ENCODE measurements around the gene FBXO21. TPM values are rescaled to one million over a fixed set of nuclear protein-coding genes. Genes with fewer than 3 reads are reported as not detected.
"Not testable (repeated sequence)": the region's sequence is repeated elsewhere in the genome, so short reads cannot be mapped to it uniquely, and the experiment has no call there.

Gene FBXO21
- total RNA-seq, 1 donor from 2014 or later: 95.0 TPM

GRCh38 chr12:117202556-117202955 is 12.3 kb upstream of the FBXO21 start:
- DNase-seq (ENCODE audit: low read depth in 2 of 2): no peak

GRCh38 chr12:117202033-117202432 is 11.8 kb upstream of the FBXO21 start:
- no peak for DNase-seq (ENCODE audit: low read depth in 2 of 2)

GRCh38 chr12:117199956-117200744 is 9.9 kb upstream of the FBXO21 start:
- not testable (repeated sequence) for DNase-seq (ENCODE audit: low read depth in 2 of 2)

- not testable (repeated sequence) for DNase-seq (ENCODE audit: low read depth in 2 of 2)
Observed at GRCh38 chr12:117196334-117196733, 6.1 kb upstream of the FBXO21 start.

GRCh38 chr12:117195027-117195426 is 4.8 kb upstream of the FBXO21 start:
- DNase-seq (ENCODE audit: low read depth in 2 of 2): not testable (repeated sequence)

GRCh38 chr12:117193903-117194302 is 3.6 kb upstream of the FBXO21 start:
- DNase-seq (ENCODE audit: low read depth in 2 of 2): no peak

GRCh38 chr12:117192581-117192980 is 2.3 kb upstream of the FBXO21 start:
- DNase-seq (ENCODE audit: low read depth in 2 of 2): not testable (repeated sequence)

GRCh38 chr12:117192057-117192456 is 1.8 kb upstream of the FBXO21 start:
- no peak for DNase-seq (ENCODE audit: low read depth in 2 of 2)

GRCh38 chr12:117189725-117190209 is 503 bp downstream of the FBXO21 start:
- peak in 1 of 2 donors; percentile 40 for DNase-seq (ENCODE audit: low read depth in 2 of 2)

- no peak for DNase-seq (ENCODE audit: low read depth in 2 of 2)
Observed at GRCh38 chr12:117188961-117189724, 1.1 kb downstream of the FBXO21 start.

GRCh38 chr12:117188121-117188665 is 2.1 kb downstream of the FBXO21 start:
- no peak for DNase-seq (ENCODE audit: low read depth in 2 of 2)

- no peak for DNase-seq (ENCODE audit: low read depth in 2 of 2)
Observed at GRCh38 chr12:117187421-117187820, 2.8 kb downstream of the FBXO21 start.

- no peak for DNase-seq (ENCODE audit: low read depth in 2 of 2)
Observed at GRCh38 chr12:117182866-117183265, 7.4 kb downstream of the FBXO21 start.

GRCh38 chr12:117181468-117181843 is 8.8 kb downstream of the FBXO21 start:
- DNase-seq (ENCODE audit: low read depth in 2 of 2): not testable (repeated sequence)

GRCh38 chr12:117180758-117181467 is 9.4 kb downstream of the FBXO21 start:
- DNase-seq (ENCODE audit: low read depth in 2 of 2): no peak

GRCh38 chr12:117178745-117179144 is 11.5 kb downstream of the FBXO21 start:
- no peak for DNase-seq (ENCODE audit: low read depth in 2 of 2)

- no peak for DNase-seq (ENCODE audit: low read depth in 2 of 2)
Observed at GRCh38 chr12:117178301-117178700, 12.0 kb downstream of the FBXO21 start.

GRCh38 chr12:117172168-117172567 is 18.1 kb downstream of the FBXO21 start:
- no peak for DNase-seq (ENCODE audit: low read depth in 2 of 2)

GRCh38 chr12:117171499-117172162 is 18.6 kb downstream of the FBXO21 start:
- no peak for DNase-seq (ENCODE audit: low read depth in 2 of 2)

GRCh38 chr12:117169548-117169947 is 20.7 kb downstream of the FBXO21 start:
- DNase-seq (ENCODE audit: low read depth in 2 of 2): no peak

- no peak for DNase-seq (ENCODE audit: low read depth in 2 of 2)
Observed at GRCh38 chr12:117168976-117169375, 21.3 kb downstream of the FBXO21 start.
